ENCODE measurements around the gene CCDC12. TPM values are rescaled to one million over a fixed set of nuclear protein-coding genes. Genes with fewer than 3 reads are reported as not detected.

CCDC12 gene
- total and polyA plus RNA-seq, 2 of the 13 experiments (the other 11 are each of a cell fraction or from before 2014, with no cell fraction given) = 30.1 to 49.5 TPM

GRCh38 chr3:46907960-46908293 is 68.6 kb downstream of the CCDC12 start (continued):
- TF ChIP-seq FOXK2 (IDR thresholded peaks at IDR 0.05) = peak; percentile 22; the same call in 1 of the 2 replicates
- no peak for TF ChIP-seq AFF4 (CRISPR knock-in tag; IDR thresholded peaks at IDR 0.05)
- TF ChIP-seq REL (CRISPR knock-in tag; conservative IDR thresholded peaks at IDR 0.05) = no peak
- TF ChIP-seq PHB2 (IDR thresholded peaks at IDR 0.05; ENCODE audit: partially characterized antibody) = no peak
- TF ChIP-seq SMYD3 (CRISPR knock-in tag; IDR thresholded peaks at IDR 0.05) = no peak
- TF ChIP-seq ZFYVE20 (CRISPR knock-in tag; IDR thresholded peaks at IDR 0.05; ENCODE audit: borderline replicate concordance, low read depth) = no peak
- no peak for TF ChIP-seq NFE2L1 (CRISPR knock-in tag; IDR thresholded peaks at IDR 0.05; ENCODE audit: borderline replicate concordance)
- no peak for TF ChIP-seq ZNF558 (CRISPR knock-in tag; IDR thresholded peaks at IDR 0.05; ENCODE audit: borderline replicate concordance)
- no peak for TF ChIP-seq ZNF275 (CRISPR knock-in tag; IDR thresholded peaks at IDR 0.05; ENCODE audit: borderline replicate concordance)
- TF ChIP-seq SETDB1 (CRISPR knock-in tag; IDR thresholded peaks at IDR 0.05; ENCODE audit: borderline replicate concordance) = no peak
- TF ChIP-seq TEAD3 (CRISPR knock-in tag; optimal IDR thresholded peaks at IDR 0.05; ENCODE audit: borderline replicate concordance) = no peak
- no peak for TF ChIP-seq FOXO4 (CRISPR knock-in tag; conservative IDR thresholded peaks at IDR 0.05)
- TF ChIP-seq ZNF646 (CRISPR knock-in tag; IDR thresholded peaks at IDR 0.05) = peak; percentile 85
- TF ChIP-seq KMT2B (CRISPR knock-in tag; IDR thresholded peaks at IDR 0.05) = no peak
